GM19025 (cell line): Measurements from ENCODE around the gene ATP5MK.
"Not testable (repeated sequence)": the region's sequence is repeated elsewhere in the genome, so short reads cannot be mapped to it uniquely, and the experiment has no call there.

Source experiments
- ATAC-seq: cut with Tn5 transposase; IDR thresholded peaks from one replicate; pipeline ENCODE4 v1.9.1; 2021; ENCODE audit warnings: mild to moderate bottlenecking, low read depth, moderate library complexity; ENCODE audit not compliant: unreplicated experiment

Gene ATP5MK

DNA sequence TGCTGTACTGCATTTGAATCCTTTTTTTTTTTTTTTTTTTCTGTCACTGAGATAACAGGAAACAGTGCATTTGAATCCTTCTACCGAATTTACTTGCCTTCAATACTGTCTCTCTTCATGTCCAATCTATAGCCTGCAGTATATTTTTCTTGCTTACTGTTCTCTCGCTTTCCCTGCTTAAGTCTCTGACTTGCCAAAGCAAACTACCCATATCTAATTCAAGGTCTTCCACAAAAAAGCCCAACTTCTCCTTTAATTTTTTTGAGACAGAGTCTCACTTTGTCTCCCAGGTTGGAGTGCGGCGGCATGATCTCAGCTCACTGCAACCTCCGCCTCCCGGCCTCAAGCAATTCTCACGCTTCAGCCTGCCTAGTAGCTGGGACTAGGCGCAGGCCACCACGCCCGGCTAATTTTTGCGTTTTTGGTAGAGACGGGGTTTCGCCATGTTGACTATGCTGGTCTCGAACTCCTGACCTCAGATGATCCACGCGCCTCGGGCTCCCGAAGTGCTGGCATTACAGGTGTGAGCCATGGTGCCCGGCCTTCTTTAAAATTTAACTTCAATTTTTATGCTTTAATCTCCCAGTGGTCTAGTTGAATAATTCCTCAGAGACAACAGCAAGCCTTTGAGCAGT lies 1.0 kb upstream of the ATP5MK start:
- no peak for ATAC-seq

- no peak for ATAC-seq
Observed at GRCh38 chr10:103396789-103397087, 463 bp upstream of the ATP5MK start.

DNA sequence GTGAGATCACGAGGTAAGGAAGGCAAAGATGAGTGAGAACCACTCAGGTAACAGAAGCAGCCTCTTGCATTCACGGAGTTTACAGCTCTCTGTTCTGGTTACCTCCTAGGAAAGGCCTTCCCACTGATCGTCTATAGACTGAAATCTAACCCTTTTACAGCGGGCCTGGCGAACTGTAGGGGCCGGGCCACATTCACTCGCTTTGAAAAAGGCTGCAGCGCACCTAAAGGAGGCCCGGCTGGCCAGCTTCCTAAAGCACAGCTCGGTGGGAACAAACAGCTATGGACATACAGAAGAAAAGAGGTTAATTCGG lies 565 bp downstream of the ATP5MK start:
- ATAC-seq, result no peak

GRCh38 chr10:103394180-103394579 lies 2.1 kb downstream of the ATP5MK start:
- no peak for ATAC-seq

DNA sequence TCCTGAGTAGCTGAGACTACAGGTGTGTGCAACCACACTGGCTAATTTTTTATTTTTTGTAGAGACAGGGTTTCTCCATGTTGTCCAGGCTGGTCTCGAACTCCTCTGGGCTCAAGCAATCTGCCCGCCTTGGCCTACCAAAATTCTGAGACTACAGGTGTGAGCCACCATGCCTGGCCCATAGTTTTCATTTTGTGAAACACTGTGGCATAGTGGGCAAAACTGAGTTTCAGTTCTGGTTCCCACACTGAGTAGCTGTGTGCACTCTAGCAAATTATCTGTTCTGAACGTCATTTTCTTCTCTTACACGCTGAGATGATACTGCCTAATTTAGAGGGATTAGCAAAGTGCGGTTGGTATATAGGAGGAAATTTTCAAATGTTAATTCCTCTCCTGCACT lies 13.5 kb downstream of the ATP5MK start:
- no peak for ATAC-seq

GRCh38 chr10:103374263-103374662 lies 22.0 kb downstream of the ATP5MK start:
- ATAC-seq, result no peak

GRCh38 chr10:103373544-103373943 lies 22.7 kb downstream of the ATP5MK start:
- no peak for ATAC-seq

DNA sequence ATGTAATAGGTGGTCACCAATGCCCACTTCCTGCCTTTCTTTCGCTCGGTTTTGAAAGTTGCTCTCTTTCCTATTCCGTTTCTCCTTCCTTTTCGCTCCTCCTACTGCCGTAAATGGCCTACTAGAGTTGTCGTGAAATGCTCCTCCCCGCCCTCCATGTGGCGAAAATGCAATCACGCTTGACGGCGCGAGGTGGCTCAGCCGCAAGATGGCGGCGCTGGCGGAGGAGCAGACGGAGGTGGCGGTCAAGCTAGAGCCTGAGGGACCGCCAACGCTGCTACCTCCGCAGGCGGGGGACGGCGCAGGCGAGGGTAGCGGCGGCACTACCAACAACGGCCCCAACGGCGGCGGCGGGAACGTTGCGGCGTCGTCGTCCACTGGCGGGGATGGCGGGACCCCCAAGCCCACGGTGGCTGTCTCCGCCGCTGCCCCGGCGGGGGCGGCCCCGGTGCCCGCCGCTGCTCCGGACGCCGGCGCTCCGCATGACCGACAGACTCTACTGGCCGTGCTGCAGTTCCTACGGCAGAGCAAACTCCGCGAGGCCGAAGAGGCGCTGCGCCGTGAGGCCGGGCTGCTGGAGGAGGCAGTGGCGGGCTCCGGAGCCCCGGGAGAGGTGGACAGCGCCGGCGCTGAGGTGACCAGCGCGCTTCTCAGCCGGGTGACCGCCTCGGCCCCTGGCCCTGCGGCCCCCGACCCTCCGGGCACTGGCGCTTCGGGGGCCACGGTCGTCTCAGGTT lies 28.3 kb downstream of the ATP5MK start, which contains the start of gene TAF5:
Gene TAF5 (plus strand): TSS at position 195 of the 737 bp plus-strand sequence. CDS start 14 bp downstream, at position 209.
- ATAC-seq, result peak; percentile 43

GRCh38 chr10:103367379-103367781 lies 28.9 kb downstream of the ATP5MK start:
- ATAC-seq, result no peak

DNA sequence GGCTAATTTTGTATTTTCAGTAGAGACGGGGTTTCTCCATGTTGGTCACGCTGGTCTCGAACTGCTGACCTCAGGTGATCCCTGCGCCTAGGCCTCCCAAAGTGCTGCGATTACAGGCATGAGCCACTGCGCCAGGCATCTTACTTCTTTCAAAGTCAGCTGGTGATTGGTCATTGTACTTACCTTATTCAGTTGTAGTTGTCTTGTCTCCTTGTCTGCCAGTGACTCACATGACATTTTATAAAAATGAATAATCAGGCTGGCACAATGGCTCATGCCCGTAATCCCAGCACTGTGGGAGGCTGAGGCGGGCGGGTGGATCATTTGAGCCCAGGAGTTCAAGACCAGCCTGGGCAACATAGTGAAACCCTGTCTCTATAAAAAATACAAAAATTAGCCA lies 35.5 kb downstream of the ATP5MK start:
- ATAC-seq, result not testable (repeated sequence)

DNA sequence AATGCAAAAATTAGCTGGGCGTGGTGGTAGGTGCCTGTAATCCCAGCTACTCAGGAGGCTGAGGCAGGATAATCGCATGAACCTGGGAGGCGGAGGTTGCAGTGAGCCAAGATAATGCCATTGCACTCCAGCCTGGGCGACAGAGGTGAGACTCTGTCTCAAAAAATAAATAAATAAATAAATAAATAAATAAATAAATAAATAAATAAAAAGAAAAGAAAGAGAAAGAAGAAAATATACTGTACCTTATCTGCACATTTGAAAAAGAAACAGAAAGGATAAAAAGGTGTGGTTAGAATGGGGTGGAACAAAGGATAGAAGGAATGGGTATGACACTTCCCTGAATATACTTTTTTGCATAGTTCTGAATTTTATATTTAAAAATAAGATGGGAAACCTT lies 36.8 kb downstream of the ATP5MK start:
- not testable (repeated sequence) for ATAC-seq

- ATAC-seq, result no peak
Observed at GRCh38 chr10:103355906-103356599, 40.2 kb downstream of the ATP5MK start.

GRCh38 chr10:103354567-103354966 lies 41.7 kb downstream of the ATP5MK start:
- ATAC-seq, result not testable (repeated sequence)

DNA sequence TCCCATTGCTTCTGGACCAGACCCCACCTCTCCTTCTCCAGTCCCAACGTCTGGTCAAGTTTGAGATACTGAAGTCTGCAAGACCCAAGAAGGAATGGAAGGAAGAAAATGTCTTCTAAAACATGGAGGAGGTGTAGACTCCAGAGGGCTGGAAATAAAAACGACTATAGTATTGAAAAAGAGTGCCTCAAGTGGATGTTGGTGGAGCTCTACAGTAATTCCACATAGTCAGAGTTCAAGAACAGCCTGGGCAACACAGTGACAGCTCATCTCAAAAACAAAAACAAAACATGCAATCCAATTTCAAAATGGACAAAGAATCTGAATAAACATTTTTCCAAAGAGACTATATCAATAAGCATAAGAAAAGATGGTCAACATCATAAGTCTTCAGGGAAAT lies 43.0 kb downstream of the ATP5MK start:
- no peak for ATAC-seq

- peak; percentile 76 for ATAC-seq
Observed at GRCh38 chr10:103350517-103351260, 45.6 kb downstream of the ATP5MK start, which contains the start of gene PCGF6. Gene PCGF6, minus strand, starts transcription at chr10:103351140. Its CDS starts 74 bp downstream, at chr10:103351066.

GRCh38 chr10:103350175-103350516 lies 46.1 kb downstream of the ATP5MK start:
- no peak for ATAC-seq
